Coronary artery (tissue), 2 donors: ENCODE data around the gene SSTR4.

Source experiments
- DNase-seq: peaks from one replicate; pipeline ENCODE4 v3.0.0-alpha.2; 2017; ENCODE audit warnings: low spot score
- H3K27ac ChIP-seq, 2 donors: fragments of 200-600 bp; sonication (generic); one replicate each; pipeline ENCODE4 v1.5.1; 2016 to 2019
- H3K4me3 ChIP-seq: fragments of 200-600 bp; sonication (generic); 2 replicates; pipeline ENCODE4 v1.5.1; 2016; ENCODE audit warnings: mild to moderate bottlenecking, moderate library complexity
- CTCF ChIP-seq: fragments of 200-600 bp; sonication (generic); IDR thresholded peaks from one replicate; pipeline ENCODE4 v1.5.1; 2019; ENCODE audit warnings: antibody characterized with exemption

SSTR4 gene

GRCh38 chr20:23086056-23086566 lies 51.0 kb downstream of the SSTR4 start, which contains the start of gene CD93:
TSS of gene CD93 (minus strand) at chr20:23086324. CDS start at chr20:23086192, 132 bp downstream.
- Histone ChIP-seq H3K27ac (peak within 1 kb of the TSS; percentile 85 to 98), H3K4me3 (peak within 1 kb of the TSS; percentile 71)
- TF ChIP-seq CTCF: no peak
- DNase-seq: no peak

GRCh38 chr20:23086931-23087411 lies 51.9 kb downstream of the SSTR4 start:
- H3K27ac ChIP-seq: peak overlapping the region; percentile 85 to 98
- TF ChIP-seq CTCF: no peak
- DNase-seq: no peak
- H3K4me3 ChIP-seq: peak overlapping the region; percentile 71

GRCh38 chr20:23087587-23088251 lies 52.6 kb downstream of the SSTR4 start:
- no peak overlapping the region for H3K4me3 ChIP-seq

More at GRCh38 chr20:23087587-23088251, 52.6 kb downstream of the SSTR4 start:
- no peak for DNase-seq
- no peak for TF ChIP-seq CTCF
- H3K27ac ChIP-seq: peak overlapping the region; percentile 85 to 98
